NCI-H226 (cell line): Measurements from ENCODE around the gene GGT5.
"Not testable (repeated sequence)": the region's sequence is repeated elsewhere in the genome, so short reads cannot be mapped to it uniquely, and the experiment has no call there.

Experiments used
- DNase-seq: peaks from one replicate; pipeline ENCODE4 v3.0.0-alpha.2; 2015

Gene GGT5

GRCh38 chr22:24232124-24232523 lies 12.8 kb downstream of the GGT5 start:
- no peak for DNase-seq

GRCh38 chr22:24231706-24232105 lies 13.2 kb downstream of the GGT5 start:
- no peak for DNase-seq

- no peak for DNase-seq
These were observed 13.8 kb downstream of the GGT5 start for GRCh38 chr22:24230911-24231656.

GRCh38 chr22:24225951-24226350 lies 18.9 kb downstream of the GGT5 start:
- no peak for DNase-seq

GRCh38 chr22:24225044-24225601 lies 19.8 kb downstream of the GGT5 start:
- no peak for DNase-seq

GRCh38 chr22:24224468-24224867 lies 20.4 kb downstream of the GGT5 start:
- no peak for DNase-seq

- DNase-seq, result no peak
These were observed 25.1 kb downstream of the GGT5 start for GRCh38 chr22:24219750-24220149.

- no peak for DNase-seq
These were observed 27.5 kb downstream of the GGT5 start for GRCh38 chr22:24217384-24217783.

- no peak for DNase-seq
These were observed 28.2 kb downstream of the GGT5 start for GRCh38 chr22:24216541-24217209.

- DNase-seq, result no peak
These were observed 30.2 kb downstream of the GGT5 start for GRCh38 chr22:24214467-24215285.

- DNase-seq, result not testable (repeated sequence)
These were observed 31.8 kb downstream of the GGT5 start for GRCh38 chr22:24213111-24213510.

- not testable (repeated sequence) for DNase-seq
These were observed 33.2 kb downstream of the GGT5 start for GRCh38 chr22:24211716-24212115.

- peak; percentile 15 for DNase-seq
These were observed 34.5 kb downstream of the GGT5 start for GRCh38 chr22:24210409-24210808.

- DNase-seq, result no peak
These were observed 35.2 kb downstream of the GGT5 start for GRCh38 chr22:24209687-24210086.

- DNase-seq, result no peak
These were observed 35.9 kb downstream of the GGT5 start for GRCh38 chr22:24209016-24209415.

- peak; percentile 88 for DNase-seq
These were observed 36.7 kb downstream of the GGT5 start for GRCh38 chr22:24208012-24208749.

- DNase-seq, result no peak
These were observed 37.4 kb downstream of the GGT5 start for GRCh38 chr22:24207264-24208011.

GRCh38 chr22:24206460-24207263 lies 38.2 kb downstream of the GGT5 start:
- peak; percentile 66 for DNase-seq

GRCh38 chr22:24205438-24206195 lies 39.3 kb downstream of the GGT5 start:
- no peak for DNase-seq

GRCh38 chr22:24203856-24204255 lies 41.0 kb downstream of the GGT5 start:
- DNase-seq, result peak; percentile 7
